CD4-positive, alpha-beta T cell treated with Interleukin-6 for 4 hours (primary cell): ENCODE measurements around the gene ZC3H12C.

Experiments used
- DNase-seq: peaks from one replicate; pipeline ENCODE4 v3.0.0-alpha.2; 2020; ENCODE audit warnings: mixed read lengths

ZC3H12C gene

GRCh38 chr11:110077831-110078325 lies 15.3 kb upstream of the ZC3H12C start:
- DNase-seq: no peak

DNA sequence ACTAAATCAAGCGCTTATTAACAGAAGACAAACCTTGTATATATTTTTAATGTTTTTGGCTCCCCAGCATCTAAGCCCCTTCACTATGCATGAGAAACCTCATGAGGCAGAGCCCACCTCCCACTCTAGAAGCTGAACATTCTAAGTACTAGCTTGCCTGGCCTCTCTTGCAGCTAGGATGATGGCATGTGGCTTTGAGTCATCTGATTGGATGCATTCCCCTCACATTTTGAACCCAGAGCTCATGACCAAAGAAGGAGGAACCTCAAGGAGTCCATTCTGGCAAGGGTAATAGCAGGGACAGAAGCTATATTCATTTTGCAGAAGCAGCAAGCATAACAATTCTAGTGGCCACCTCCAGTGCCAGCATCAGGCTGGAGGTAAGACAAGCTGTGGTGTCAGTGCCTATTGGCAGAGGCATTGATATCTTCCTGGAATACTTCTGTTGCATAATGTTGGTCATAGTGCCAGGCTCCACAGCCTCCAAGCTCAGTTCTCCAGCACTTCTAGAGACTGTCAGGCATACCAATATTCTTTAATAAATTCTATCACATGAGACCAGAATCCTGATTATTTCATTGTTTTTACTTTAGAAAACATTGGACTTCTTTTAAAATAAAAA lies 14.2 kb upstream of the ZC3H12C start:
- DNase-seq: no peak

DNA sequence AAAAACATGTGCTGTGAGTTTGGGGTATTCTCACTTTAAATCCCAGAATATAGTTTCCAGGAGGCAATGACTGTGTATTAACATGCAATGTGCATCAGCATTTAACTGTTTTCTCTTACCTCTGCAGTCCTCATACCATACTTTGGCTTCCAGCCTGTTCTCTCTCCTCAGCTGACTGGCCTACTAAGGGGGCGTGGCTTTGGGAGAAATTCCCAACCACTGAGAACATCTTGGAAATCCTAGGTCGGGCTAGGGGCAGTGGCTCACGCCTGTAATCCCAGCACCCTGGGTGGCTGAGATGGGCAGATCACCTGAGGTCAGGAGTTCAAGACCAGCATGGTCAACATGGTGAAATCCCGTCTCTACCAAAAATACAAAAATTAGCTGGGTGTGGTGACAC lies 13.5 kb upstream of the ZC3H12C start:
- no peak for DNase-seq

DNA sequence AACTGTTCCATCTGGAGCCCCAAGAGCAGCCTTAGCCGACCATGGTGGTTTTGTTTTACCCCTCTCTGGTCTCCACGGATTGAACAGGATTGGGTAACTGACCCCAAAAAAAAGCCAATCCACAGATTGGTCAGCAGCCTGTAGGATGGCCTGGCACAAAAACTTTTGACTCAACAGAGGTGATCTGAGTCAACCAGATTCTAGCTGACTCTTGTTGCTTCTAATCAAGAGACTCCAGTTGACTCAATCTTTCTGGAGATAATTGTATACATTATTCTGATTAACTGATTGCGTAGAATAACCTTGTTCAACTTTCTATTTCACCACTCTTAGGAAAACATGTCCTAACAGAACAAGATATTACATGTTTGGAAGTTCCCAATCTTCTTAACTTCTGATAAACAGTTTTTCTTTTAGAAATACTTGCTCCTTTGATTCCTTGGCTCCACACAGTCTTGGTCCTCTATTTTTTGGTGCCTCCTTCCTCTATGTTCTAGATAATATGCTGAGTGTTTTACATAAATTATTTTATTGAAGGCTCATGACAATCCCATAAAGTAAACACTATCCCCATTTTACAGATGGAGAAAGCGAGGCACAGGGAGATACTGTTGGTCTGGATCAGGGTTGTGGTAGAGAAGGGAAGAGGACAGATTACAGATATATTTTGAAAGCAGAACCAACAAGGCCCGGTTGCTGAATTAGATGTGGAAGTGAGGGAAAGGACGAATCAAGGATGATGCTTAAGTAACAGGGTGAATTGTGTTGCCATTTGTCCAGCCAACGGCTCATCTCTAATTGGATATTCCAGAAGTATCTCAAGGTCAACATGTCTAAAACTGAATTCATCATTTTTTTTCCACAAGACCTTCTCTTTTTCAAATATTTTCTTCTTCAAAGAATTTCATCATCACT lies 11.5 kb upstream of the ZC3H12C start:
- no peak for DNase-seq

DNA sequence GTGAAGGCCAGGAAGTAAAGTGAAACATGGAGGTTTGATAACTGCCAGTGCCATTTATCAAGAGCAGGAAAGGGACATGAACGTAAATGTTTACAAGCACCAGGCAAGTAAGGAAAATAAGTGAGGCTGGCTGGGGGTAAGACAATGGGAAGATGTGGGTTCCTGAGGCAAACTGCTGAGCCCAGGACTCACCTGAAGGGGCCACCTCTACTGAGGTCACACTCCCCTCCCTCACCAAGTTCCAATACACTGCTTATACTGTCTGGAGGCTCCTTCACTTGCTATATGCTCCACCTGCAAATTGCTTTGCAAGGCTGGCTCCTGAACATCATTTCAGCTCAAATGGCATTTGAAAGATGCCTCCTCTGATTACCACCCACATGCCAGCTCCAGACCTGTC lies 10.3 kb upstream of the ZC3H12C start:
- no peak for DNase-seq

DNA sequence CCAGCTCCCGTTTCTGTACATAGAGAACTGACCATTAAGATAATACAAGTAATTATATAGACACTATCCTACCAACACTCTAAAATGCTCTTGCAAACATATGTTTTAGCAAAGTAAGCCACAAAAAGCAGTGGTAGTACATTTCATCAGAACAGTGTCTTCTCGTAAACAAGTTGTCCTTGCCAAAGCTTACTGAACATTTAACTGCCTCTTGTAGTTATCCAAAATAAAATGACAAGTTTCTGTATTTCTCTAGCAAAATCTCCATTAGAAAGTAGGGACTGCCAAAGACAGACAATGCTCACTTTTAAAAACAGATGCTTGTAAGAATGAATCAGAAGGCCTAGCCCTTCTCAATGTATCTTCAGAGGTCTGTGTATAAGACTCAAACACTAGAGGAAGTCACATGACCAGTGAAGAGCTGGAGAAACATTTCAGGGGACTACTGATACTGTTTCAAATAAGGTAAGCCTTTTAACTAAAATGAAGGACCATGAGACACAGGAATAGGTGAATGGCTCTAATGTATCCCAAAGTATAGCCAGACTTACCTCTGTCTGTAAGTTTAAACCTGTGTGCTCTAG lies 7.8 kb upstream of the ZC3H12C start:
- DNase-seq: no peak

GRCh38 chr11:110086892-110087309 lies 6.3 kb upstream of the ZC3H12C start:
- DNase-seq: no peak

- no peak for DNase-seq
Observed at GRCh38 chr11:110087812-110088534, 5.2 kb upstream of the ZC3H12C start.

- no peak for DNase-seq
Observed at GRCh38 chr11:110088535-110089344, 4.5 kb upstream of the ZC3H12C start.

GRCh38 chr11:110089617-110090282 lies 3.4 kb upstream of the ZC3H12C start:
- DNase-seq: no peak

DNA sequence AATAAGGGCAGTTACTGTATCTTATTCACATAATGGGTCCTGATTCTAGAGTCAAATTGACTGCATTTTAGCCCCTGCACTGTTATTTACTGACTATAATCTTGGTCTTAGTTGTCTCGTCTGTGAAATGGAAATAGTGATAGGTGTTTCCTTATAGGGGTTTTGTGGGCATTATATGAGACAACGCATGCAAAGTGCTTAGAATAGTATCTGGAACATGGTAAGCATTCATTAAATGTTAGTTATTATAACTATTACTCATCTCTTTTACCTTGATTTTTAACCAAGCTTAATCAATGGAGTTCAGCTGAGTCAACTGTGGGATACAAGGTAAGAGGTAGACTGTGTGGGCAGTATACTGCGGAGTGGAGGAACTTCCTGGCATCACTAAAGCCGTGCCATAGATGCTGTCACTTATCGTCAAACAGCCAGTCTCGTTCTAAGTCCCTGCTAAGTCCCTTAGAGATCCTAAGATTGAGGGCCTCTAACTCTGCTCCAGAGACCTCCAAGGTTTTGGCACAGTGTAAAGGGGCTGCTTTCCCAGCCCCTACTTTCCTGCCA lies 2.6 kb upstream of the ZC3H12C start:
- DNase-seq: no peak

GRCh38 chr11:110092111-110092514 lies 1.1 kb upstream of the ZC3H12C start:
- DNase-seq: no peak

GRCh38 chr11:110093407-110094297 lies 460 bp downstream of the ZC3H12C start:
- no peak for DNase-seq

DNA sequence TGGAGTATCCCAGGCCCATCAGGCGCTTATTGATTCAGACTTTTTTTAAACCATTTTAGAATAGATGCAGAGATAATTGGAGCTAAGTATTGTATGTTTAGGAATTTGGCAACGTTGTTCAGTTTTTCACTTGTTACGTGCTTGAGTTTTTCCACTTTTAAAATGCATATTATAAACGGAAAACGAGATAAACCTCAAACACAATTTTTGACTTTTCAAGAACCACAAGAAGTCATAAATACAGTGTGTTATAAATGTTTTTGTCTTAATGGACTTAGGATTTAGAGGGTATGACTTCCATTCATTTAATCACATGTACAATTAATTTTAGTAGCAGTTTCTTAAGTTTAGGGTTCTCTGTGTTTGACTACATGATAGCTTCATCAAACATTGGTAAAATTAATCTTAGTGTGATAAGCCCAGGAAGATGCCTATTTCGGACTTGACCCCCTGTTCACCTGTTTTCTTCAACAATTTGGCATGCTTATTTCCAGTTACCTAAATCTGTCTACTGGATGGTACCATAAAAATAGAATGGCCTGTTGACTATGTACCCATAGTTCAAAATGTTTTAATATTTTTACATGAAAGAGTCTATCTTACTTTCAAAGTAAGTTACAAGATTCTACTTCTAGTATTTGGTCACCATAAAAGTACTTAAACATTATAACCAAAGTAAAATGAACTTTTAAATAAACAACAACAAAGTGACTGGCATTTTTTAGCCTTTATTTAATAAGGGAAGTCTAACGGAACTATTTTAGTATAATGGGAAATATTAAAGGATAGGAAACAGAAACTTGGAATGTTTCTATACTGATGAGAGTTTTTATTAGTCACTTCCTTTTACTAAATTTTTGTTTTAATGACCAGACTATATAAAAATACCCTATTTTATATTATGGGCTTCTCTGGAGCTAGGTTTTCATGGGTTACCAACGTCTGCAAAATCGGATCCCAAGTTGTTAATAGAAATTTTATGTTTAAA lies 1.4 kb downstream of the ZC3H12C start:
- DNase-seq: no peak

- DNase-seq: no peak
Observed at GRCh38 chr11:110095554-110095953, 2.4 kb downstream of the ZC3H12C start.

DNA sequence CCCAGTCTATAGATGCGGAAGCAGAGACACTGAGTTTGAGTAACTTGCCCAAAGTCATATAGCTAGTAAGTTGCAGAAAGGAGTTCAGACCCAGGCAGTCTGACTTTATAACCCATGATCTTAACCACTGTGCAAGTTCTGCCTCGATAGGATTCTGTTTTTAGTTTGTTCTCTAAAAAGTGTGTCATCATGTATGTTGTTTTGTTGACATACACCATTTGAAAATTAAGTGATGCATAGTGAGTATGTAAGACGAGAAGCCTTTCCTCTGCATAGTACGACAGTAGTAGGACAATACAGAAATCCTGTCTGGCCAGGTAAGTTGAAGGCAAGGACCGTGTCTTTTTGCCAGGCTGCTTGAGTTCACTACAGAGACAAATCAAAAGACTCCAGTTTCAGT lies 3.3 kb downstream of the ZC3H12C start:
- DNase-seq: no peak

GRCh38 chr11:110097459-110098012 lies 4.3 kb downstream of the ZC3H12C start:
- no peak for DNase-seq

GRCh38 chr11:110098645-110099044 lies 5.5 kb downstream of the ZC3H12C start:
- no peak for DNase-seq
